GM18951 (cell line): ENCODE measurements around the gene SECTM1.
"Not testable (repeated sequence)": the region's sequence is repeated elsewhere in the genome, so short reads cannot be mapped to it uniquely, and the experiment has no call there.

Source experiments
- POLR2A ChIP-seq: IDR thresholded peaks from 4 replicates; pipeline ENCODE4 v1.6.1; 2011; ENCODE audit warnings: mild to moderate bottlenecking; ENCODE audit not compliant: insufficient read length, insufficient read depth; ENCODE audit errors: extremely low read depth
- in situ Hi-C: fragments of 300-500 bp; cut with MboI; formaldehyde crosslinking; loops from one replicate; pipeline ENCODE4 v1.12.0; 2022; ENCODE audit warnings: low sequenced_read_pairs, mixed read lengths, inconsistent platforms; ENCODE audit not compliant: unreplicated experiment

SECTM1 gene

DNA sequence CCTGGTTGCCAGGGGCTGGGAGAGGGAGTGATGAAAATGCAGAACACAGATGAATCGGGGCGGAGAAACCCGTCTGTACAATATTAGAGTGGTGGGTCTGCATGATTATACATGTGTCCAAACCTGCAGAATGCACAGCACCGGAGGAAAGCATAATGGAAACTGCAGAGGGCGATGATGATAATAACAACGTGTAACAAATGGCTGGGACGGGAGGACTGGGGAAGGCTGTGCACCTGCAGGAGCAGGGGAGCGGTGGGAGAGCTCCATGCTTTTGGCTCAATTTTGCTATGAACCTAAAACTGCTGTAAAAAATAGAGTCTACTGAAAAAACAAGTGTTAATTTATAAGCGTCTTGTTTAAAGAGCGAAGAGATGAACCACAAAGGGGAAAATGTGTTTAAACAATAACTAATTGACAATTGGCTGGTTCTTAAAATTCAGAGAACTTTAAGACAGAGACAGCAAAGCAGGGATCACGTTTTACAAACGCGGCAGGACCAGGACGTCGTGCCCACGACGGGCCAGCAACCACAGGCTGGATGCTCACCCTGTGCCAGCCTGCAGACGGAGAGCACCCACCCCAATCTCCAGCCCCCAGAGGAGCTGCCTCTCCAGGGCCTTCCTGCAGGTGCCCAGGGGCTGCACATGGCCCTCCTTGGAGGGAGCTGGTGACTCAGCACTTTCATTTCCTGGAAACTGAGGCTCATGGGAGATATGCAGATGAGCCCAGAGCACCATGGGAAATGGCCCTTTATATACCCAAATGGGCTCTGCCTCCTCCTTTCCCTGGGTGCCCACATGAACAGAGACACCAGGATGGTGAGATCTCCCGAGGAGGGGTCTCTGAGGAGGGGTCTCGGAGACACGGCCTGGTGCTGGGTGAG, 25.1 kb upstream of the SECTM1 start, which contains the start of gene TEX19:
Gene TEX19 (plus strand): TSS at position 783 of the 886 bp plus-strand sequence. CDS start 2,904 bp downstream, outside the sequence.
- in situ Hi-C loops = loop anchor here (5.0 kb wide), 1 partner anchor 49 kb away; no protein-coding TSS in a partner anchor

DNA sequence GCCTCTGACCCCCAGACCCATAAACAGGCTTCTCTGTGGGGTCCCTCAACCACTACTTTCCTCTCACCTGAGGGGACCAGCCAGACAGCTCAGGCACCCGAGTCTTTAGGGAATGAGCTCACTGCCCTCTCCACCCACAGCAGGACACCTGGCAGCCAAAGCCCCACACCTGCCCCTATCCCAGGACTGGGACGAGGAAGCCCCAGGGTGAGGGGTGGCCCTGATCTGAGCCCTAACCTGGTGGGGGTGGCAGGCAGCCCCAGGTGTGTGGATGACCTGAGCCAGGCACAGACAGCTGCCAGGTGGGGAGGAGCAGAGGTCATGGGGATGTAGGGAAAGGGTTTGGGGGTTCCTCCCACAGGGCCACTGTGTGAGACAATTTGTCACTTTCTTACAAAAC, 23.8 kb upstream of the SECTM1 start:
- in situ Hi-C loops = loop anchor here (5.0 kb wide), 1 partner anchor 50 kb away; no protein-coding TSS in a partner anchor
- no peak for TF ChIP-seq POLR2A

More for the DNA sequence above, 25.1 kb upstream of the SECTM1 start, which contains the start of gene TEX19:
- TF ChIP-seq POLR2A = peak; percentile 27

DNA sequence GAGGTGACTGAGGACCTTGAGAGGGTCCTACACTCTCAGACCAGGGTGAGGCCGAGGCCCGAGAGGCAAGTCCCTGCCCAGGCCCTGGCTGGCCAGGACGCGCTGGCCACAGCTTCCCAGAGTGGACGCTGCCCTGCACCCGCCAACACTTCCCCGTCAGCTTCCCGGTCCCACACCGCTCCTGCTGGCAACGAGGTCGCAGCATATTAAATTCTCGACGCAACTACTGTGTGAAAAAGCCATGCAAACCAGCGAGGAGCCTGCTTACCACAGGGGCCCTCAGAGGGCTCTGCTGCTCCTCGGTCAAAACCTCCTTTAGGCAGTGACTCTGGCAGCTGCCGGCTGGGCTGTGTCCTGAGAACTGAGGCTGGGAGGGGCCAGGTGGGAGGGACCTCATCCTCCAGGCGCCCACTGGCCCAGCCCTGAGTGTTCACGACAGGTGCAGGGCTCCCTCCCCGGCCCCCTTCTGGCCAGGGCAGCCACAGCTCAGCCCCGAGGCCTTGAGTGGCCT, 23.3 kb upstream of the SECTM1 start:
- in situ Hi-C loops = loop anchor here (5.0 kb wide), 1 partner anchor 50 kb away; no protein-coding TSS in a partner anchor
- TF ChIP-seq POLR2A = no peak

DNA sequence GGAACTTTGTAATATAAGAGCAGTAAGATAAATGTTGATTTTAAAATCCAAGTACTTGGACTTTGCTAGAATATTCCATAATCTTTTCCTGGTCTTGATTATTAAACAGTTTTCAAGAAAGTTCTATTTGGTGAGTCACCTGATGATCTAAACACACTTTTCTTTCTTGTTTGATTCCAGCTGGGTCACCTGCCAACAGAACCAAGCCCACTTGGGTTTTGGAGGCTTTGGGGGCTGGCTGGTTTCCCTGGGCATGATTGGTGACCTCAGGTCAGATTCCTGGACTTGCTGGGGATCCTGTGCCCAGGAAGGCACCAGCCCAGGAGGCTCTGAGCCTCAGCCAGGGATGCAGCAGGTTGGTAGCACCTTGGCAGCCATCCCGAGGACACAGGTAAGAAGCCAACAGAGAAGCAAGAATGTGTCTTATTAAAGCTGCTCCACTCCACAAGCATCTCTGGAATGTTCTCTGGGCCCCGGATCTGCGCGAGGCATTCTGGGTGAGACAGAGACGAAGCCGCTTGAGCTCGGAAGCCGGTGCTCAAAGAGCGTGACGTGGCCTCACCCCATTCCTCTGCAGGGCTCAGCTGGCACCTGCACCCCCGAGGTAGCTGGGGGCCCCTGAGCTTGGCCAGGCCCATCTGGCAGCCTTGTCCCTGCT, 22.3 kb upstream of the SECTM1 start:
- no peak for TF ChIP-seq POLR2A
- in situ Hi-C loops = loop anchor here (5.0 kb wide), 1 partner anchor 51 kb away; no protein-coding TSS in a partner anchor

DNA sequence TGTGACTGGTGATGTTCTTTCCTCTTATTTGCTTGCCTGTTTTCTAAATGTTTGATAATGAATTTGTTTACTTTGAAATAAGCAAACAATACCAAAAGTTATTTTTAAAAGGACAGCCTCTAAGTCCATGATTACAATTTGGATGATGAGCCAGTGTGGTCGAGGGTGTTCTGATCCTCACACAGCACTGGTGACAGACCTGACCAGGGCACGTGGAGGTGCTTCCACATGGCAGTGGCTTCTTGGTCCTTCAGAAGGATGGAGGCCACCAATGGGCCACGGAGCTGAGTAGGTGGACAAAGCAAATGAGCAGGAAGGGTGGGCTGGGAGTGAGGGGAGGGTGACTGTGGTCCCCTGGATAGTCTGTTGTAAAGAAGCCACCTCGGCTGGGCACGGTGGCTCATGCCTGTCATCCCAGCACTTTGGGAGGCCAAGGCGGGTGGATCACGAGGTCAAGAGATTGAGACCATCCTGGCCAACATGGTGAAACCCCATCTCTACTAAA, 21.3 kb upstream of the SECTM1 start:
- no peak for TF ChIP-seq POLR2A
- in situ Hi-C loops = loop anchor here (5.0 kb wide), 1 partner anchor 52 kb away; no protein-coding TSS in a partner anchor

DNA sequence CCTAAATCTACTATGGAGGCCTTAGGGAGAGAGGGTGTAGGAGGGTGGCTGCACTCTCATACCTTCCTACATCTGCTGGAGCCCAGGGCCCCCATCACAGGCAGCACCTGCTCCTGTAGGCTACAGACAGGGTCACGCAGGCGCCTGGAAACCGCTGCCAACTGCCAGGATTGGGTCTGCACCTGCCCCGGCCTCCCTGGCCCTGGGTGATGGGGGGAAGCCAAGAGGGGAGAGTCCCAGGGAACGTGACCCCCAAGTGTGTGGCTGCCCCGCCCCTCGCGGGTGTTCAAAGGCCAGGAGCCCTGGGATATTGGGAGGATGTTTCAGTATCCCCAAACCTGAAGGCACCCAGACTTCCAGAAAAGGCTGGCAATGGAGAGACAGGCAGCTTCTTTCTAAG, 19.9 kb upstream of the SECTM1 start:
- in situ Hi-C loops = no loop called here
- no peak for TF ChIP-seq POLR2A

DNA sequence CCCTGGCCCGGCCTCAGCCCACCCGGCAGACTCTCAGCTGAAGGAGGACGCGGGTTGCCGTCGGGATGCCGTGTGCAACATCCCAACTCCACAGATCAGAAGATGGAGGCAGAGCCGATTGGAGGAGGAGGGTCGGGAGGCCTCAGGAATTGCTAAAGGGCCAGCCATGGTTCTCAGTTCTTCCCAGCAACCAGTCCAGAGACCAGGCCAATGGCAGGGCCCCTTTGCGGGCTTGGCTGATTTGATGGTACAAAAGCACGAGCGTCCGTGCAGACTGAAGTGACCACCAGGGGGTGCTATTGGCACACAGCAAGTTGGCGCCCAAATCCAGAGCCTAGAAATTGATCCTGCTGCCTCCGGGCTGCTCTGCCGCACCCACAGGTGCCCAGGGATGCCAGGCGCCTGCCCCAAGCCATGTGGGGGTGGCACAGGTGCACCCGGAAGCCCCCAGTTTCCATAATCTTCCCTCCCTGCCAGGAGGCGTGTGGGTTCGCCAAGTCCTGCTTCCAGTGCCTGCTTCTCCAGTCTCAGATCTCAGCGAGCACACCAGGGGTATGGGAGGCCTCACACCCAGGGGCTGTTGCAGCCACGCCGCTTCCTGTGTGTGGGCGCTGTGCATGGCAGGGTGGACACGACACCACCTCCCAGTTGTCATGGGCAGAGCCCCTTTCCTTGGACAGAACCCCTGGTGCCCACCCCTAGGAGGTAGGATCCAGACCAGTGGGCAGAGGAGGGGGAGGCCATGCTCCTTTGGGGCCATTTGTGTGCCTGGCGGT, 18.3 kb upstream of the SECTM1 start:
- in situ Hi-C loops = no loop called here
- no peak for TF ChIP-seq POLR2A

DNA sequence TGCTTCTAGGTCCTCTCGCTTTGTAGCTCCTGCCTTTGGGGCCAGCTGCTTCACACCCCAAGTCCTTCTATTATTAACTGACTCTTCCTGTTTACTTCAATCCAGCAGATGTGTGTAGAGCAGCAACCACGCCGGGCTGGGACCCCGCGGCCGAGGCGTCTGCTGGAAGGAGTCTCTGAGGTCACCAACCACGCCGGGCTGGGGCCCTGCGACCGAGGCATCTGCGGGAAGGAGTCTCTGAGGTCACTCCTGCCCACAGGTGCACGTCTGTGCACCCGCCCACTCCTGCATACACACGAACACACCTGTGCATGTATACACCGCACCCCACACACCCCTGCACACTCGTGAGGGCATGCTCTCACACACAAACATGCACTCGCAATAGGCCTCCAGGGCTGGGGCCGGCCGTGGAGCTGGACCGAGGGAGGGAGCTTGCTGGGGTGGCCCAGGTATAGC, 17.7 kb upstream of the SECTM1 start:
- in situ Hi-C loops = no loop called here
- TF ChIP-seq POLR2A = no peak

DNA sequence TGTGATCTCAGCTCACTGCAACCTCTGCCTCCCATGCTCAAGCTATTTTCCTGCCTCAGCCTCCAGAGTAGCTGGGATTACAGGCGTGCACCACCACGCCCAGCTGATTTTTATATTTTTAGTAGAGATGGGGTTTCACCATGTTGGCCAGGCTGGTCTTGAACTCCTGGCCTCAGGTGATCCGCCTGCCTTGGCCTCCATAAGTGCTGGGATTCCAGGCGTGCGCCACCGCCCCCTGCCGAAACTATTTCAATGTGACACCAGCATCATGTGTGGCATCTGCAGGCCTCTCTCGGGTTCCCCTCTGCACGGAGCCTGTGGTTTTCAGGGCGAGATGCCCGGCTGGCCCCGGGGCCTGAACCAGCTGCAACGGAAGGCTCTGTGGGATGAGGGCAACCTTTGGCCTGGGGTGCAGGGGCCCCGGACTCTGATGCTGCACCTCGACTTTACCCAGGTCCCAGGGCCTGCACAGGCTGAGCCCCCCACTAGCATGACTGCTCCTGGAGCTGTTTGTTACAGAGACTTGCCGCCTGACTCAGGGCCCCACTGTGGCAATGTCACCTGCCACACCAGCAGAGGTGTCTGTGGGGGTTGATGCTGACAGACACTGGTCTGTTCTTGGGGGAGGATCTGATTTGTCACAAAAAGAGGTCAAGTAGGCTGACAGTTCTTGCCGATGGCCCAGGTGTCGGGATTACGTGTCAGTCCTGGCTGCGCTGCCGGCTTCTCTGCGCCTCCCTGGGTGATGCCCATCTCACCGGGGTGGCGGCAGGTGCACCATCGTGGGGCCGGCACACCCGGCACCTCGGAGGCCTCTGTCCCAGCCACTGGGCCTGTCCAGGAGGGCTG, 16.8 kb upstream of the SECTM1 start:
- no peak for TF ChIP-seq POLR2A
- in situ Hi-C loops = no loop called here

DNA sequence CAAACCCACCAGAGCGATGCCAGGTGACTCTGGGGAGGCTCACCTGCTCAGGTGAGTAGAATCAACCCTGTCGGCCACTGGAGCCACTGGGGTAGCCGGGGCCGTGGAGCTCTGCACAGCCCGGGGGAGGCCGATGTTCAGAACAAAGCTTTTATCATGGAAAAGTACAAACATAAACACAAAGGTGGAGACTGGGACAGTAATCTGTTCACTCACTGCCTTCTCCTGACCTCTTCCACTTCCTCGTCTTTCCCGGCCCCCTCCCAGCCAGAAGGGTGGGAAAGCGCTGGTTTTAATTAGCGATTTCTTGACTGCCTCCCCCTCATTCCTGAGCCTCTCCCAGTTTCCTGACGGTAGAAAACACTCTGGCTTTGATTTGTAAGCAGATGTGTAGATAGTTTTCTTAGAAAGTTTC, 15.7 kb upstream of the SECTM1 start:
- no peak for TF ChIP-seq POLR2A
- in situ Hi-C loops = no loop called here

DNA sequence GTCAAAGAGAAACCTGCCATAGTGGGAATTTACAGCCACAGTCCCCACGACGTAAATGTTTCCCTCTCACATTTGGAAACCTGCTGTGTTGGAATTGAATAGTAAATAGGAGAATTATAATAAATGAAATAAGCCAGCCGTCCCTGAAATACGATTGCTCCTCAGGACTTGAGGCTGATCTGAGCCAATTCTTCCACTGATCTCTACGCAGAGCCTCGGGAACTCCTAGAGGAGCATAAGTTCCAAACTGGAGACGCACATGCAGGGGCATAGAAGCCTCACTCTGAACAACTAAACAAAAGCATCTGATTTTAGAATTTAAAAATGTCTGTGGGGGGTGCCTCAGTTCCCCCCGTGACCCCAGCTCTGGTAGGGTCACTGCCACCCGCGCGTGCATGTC, 15.3 kb upstream of the SECTM1 start:
- TF ChIP-seq POLR2A = no peak
- in situ Hi-C loops = no loop called here

DNA sequence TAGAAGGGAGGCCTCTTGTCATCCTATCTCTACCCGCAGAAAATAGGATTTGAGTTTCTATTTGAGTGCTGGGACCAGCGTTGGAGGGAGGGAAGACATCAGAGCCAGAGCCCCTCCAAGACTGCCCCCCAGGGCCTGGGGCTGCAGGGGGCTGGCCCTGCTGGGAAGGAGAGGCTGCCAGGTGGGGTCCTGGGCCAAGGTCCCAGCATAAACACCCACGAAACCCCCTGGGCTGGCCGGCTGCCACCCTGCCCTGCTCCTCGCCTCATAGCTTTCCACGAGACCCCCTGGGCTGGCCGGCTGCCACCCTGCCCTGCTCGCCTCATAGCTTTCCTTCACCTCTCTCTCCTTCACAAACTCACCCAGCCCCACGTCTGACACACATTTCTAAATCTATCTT, 14.9 kb upstream of the SECTM1 start:
- TF ChIP-seq POLR2A = no peak
- in situ Hi-C loops = no loop called here

DNA sequence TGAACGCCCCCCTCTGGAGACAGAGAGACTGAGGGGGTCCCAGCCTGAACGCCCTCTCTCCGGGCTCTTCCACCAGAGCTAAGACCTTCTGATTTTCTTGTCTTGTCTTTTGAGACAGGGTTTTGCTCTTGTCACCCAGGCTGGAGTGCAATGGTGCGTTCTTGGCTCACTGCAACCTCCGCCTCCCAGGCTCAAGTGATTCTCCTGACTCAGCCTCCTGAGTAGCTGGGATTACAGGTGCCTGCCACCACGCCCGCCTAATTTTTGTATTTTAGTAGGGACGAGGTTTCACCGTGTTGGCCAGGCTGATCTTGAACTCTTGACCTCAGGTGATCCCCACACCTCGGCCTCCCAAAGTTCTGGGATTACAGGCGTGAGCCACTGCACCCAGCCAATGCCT, 14.4 kb upstream of the SECTM1 start:
- in situ Hi-C loops = not testable (repeated sequence)
